Gastroesophageal sphincter (tissue), 3 donors: Measurements from ENCODE around the gene TCP11.

ENCODE experiments used
- CTCF ChIP-seq, 4 experiments: fragments of 200-600 bp in 2 of 4; fragments of 450-650 bp in 2 of 4; sonication (generic) in 1 of 4; IDR thresholded peaks; one replicate each; pipeline ENCODE4 v1.5.1; 2017 to 2019; ENCODE audit warnings: antibody characterized with exemption in 4 of 4, mild to moderate bottlenecking in 2 of 4, moderate library complexity in 2 of 4
- EP300 ChIP-seq: sonication (generic); formaldehyde crosslinking; IDR thresholded peaks from one replicate; pipeline ENCODE4 v1.6.1; 2017; ENCODE audit warnings: antibody characterized with exemption, mild to moderate bottlenecking

- TF ChIP-seq EP300 (no peak), CTCF (IDR thresholded peaks at IDR 0.05) (no peak)
These were observed 25.0 kb upstream of the TCP11 start for GRCh38 chr6:35166116-35166515.
